Stimulated activated CD4-positive, alpha-beta T cell treated with anti-CD3 and anti-CD28 coated beads, Interleukin-15, amount 100 ng/mL, for 48 hours (primary cell): ENCODE data around the gene AHCYL2.
"Not testable (repeated sequence)": the region's sequence is repeated elsewhere in the genome, so short reads cannot be mapped to it uniquely, and the experiment has no call there.

Experiments used
- DNase-seq, 2 donors: peaks; one replicate each; pipeline ENCODE4 v3.0.0-alpha.2; 2020; ENCODE audit warnings: low read depth in 2 of 2

Gene AHCYL2

GRCh38 chr7:129285111-129285510, 60.3 kb downstream of the AHCYL2 start:
- no peak for DNase-seq

DNA sequence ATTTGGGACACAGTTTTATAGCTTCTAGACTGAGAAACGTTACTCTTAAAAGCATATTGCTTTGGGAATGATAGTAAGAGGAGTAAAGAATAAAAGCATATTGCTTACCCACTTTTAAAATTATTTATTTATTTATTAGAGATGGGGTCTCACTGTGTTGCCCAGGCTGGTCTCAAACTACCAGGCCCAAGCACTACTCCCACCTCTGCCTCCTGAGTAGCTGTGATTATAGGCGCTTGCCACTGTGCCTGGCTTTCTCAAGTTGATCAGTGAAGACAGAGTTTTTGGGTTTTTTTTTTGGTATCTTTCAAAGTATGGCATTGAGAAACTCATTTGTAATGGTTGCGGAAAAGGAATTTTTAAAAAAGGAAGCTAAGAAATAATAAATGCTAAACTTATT, 68.0 kb downstream of the AHCYL2 start:
- no peak for DNase-seq

- no peak for DNase-seq
These were observed 70.2 kb downstream of the AHCYL2 start for GRCh38 chr7:129295015-129295423.

- peak in 1 of 2 donors; percentile 14 for DNase-seq
These were observed 73.6 kb downstream of the AHCYL2 start for GRCh38 chr7:129298268-129298893.

GRCh38 chr7:129299889-129300288, 75.1 kb downstream of the AHCYL2 start:
- no peak for DNase-seq

DNA sequence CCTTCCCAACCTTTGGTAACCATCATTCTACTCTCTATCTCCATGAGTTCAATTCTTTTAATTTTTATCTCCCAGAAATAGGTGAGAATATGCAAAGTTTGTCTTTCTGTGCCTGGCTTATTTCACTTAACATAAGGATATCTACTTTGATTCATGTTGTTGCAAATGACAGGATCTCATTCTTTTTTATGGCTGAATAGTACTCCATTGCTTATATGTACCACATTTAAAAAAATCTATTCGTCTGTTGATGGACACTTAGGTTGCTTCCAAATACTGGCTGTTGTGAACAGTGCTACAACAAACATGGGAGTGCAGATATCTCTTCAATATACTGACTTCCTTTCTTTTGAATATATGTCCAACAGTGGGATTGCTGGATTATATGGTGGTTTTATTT, 75.5 kb downstream of the AHCYL2 start:
- not testable (repeated sequence) for DNase-seq

- no peak for DNase-seq
These were observed 82.8 kb downstream of the AHCYL2 start for GRCh38 chr7:129307592-129307991.

- DNase-seq, result no peak
These were observed 83.2 kb downstream of the AHCYL2 start for GRCh38 chr7:129308047-129308446.

DNA sequence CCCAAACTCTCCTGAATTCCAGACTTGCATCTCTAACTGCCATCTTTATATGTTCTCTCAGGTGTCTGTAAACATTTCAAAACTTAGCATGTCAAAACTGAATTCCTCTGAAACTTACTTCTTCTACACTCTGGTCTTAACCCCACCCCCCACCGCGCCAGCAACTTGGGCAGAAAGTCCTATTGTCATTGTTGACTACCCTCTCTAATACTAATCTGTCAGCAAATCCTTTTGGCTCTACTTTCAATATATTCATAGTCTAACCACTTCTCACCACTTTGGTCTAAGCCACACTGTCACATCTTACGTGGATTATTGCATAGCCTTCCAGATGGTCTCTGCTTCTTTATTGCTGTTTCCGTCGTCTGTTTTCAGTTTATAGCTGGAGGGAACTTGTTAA, 86.6 kb downstream of the AHCYL2 start:
- DNase-seq, result no peak

DNA sequence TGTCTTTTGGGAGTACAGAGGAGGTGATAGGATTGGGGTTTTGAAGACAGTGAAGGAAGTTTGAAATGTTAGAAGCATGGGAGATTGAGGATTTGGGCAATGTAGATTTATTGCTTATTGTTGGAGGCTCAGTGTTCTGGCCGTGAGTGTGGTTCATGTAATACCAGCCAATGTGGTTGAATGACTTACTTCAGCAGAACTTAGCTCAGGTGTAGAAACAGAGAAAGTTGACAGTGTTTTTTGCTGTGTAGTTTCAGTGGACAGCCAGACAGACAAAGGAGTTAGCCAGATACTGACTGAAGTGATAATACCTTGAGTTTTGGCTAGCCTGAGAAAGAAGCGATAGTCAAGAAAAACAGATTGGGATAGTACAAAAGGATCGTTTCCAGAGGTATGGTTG, 88.5 kb downstream of the AHCYL2 start:
- no peak for DNase-seq

GRCh38 chr7:129315960-129316359, 91.1 kb downstream of the AHCYL2 start:
- no peak for DNase-seq

DNA sequence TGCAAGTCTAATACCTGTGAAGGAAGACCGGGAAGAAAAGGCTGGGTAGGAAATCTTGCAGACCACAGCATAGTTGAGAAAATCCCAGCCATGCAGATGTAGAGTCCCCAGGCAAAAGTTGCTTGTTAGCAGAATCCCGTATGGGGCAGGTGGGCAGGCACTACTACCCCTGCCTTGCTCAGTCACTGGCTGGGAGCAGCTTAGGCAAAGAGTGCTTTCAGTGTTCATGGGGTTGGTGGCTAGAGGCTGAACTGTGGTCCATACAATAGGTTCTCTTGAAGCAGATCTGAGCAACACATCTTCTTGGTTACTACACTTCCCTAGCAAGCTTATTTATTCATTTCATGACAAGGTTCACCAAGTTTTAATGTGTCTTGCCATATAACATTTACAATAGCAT, 92.6 kb downstream of the AHCYL2 start:
- DNase-seq, result no peak

- DNase-seq, result no peak
These were observed 102.2 kb downstream of the AHCYL2 start for GRCh38 chr7:129327076-129327475.

GRCh38 chr7:129332254-129333035, 107.6 kb downstream of the AHCYL2 start:
- DNase-seq, result no peak

DNA sequence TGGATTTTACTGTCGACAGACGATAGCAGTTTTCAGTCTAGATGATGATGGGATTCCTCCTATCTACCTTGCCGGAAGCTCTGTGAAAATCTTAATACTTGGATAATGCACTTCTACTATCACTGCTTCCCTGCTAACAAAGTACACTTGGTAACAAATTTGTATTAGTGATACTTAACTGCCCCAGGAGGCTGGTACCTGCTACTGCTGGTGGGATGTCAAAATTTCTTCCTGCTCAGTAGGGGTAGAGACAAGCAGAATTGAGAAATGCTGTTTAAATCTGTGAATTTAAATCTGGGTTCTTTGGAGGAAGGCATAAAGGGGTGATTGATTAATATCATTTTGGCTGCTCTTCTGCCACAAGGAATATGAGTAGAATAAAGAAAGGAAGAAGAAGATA, 109.6 kb downstream of the AHCYL2 start:
- DNase-seq, result no peak

DNA sequence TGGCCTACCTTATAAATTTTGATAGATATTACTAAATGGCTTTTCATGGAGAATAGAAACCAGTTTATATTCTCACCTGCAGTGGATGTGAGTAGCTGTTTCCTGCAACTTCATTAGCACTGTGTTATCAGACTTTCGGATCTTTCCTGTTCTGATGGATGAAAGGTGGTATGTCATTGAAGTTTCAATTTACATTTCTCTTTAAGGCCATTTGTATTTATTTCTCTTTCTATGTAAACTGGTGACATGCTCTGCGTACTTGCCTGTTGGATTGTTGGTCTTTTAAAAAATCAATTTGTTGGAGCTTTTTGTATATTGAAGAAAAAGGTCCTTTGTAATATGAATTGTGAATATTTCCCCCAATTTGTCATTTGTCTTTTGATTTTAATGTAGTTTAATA, 113.6 kb downstream of the AHCYL2 start:
- DNase-seq, result no peak

DNA sequence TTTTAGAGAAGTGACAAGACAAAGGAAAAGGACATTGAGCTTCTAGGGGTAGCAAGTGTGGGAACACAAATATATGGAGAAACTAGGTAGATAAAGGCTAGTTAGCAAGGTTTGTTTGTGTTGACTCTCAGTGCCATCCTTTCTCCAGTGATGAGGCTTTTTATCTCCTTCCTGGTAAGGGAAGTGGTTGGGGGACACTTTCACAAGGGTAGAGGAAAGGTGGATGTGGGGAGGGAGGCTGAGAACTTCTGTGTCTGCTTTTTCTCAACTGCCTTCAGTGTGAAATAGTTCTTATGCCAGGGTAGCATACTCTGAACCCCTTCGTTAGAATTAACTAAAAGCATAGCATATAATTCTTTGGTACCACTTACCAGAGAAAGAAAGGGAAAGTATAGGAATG, 116.4 kb downstream of the AHCYL2 start:
- no peak for DNase-seq

DNA sequence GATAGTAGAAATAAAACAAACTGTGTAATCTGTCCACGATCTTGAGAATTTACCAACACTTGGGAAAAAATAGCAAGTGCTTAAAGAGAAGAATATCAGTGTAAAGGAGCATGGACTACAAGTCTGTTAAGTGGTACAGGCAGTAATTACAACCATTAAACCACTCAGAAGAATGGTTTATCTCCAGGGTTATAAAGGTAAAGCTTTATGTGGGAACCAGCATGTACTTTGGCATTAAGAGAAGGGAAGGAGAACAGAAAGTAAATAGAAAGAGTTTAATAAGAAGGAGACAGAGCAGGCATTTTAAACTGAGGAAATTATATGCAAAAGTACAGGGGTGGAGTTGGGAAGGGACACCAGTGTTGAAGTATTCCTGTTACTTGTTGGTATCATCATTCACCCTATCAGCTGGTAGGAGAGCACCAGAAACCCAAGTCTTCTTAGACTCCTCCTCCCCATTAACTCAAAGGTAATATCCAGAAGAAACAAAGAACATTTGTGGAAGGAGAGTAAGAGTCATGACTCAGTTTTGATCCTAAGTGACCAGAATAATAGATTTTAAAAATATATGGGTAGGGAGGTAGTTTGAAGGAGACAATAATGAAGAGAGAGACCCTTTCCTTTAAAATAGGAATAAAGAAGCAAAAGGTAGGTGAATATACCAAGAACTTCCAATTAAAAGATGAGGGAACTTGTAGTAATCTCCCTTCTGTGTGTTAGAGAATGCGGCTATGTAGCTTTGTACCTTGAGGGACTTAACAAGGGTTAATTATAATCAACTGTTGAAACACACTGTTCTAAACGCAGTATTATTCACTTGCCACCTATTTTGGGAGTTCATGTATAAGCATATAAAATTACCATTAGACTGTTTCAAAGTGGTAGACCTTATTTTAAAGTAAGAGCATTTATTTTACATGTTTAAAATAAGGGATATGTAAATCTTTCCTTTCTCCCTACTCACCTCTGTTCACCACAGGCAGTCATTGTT, 117.3 kb downstream of the AHCYL2 start:
- no peak for DNase-seq

GRCh38 chr7:129343099-129343700, 118.4 kb downstream of the AHCYL2 start:
- DNase-seq, result no peak

DNA sequence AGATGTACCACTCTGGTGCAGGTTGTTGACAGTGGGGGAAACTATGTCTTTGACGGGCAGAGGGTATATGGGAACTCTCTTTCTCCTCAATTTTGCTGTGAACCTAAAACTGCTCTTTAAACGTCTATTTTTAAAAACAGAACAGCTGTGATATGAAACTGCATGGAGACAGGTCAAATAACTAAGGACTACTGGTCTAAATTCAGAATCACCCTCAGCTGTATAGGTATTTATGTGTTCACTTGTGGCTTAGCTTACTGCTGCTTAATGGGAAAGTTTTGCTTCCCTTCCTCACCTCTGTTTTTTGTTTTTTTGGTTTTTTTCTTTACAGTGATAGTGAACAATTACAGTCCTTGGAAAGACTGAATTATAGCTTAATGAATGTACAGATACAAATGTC, 122.5 kb downstream of the AHCYL2 start:
- no peak for DNase-seq

DNA sequence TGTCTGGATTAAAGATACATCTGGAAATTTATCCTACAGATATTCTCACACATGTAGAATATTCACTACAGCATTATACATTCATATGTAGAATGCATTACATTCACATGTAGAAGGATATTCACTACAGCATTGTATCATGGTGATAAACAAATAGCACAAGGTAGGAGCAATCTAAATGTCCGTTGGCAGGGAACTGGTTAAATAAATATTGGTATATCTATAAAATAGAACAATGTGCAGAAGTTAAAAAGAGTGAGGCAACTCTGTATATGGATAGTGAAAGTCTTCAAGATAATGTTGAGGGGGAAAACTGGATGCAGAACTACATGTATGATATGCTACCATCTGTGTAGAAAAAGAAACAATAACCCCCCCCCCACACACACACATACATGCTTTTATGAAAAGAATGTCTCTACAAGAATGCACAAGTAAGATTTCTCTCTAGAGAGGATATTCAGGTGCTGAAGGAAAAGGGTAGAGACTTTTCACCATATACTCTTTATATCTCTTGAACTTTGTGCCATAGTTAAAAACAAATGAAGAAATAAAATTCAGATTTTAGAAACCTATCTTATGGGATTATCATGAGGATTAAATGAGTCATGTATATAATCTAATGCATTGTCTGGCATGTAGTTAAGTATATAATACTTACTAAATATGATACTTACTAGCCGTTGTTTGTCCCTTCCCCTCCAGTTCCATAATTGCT, 123.4 kb downstream of the AHCYL2 start:
- no peak for DNase-seq
